ENCODE results near the gene MCF2L2. TPM values are rescaled to one million over a fixed set of nuclear protein-coding genes. Genes with fewer than 3 reads are reported as not detected.

The MCF2L2 gene
- total and polyA plus RNA-seq, 2 donors (not counting 3 experiments of a cell fraction or from before 2014, with no cell fraction given), result 0.15 to 1.1 TPM

DNA sequence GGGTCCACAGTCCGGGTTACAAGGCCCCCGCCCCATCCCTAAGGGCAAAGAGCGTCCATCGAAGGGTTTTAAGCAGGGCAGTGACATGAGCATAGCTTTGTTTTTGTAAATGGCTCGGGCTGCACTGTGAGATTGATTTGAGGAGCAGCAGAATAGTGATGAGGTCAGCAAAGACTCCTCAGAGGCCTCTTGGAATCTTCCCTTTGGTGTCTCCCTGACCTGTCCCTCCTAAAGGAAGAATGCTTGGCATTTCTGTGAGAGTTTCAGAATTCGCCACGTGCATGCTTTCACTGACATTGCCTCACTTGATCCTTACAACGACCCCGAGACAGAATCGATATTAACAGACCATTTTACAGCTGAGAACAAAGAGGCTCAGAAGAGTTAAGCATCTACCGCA, 286.2 kb downstream of the MCF2L2 start:
- no peak for FAIRE-seq
- no TSS peak for BruUV-seq (replicated peaks)
- H3K27ac ChIP-seq (ENCODE audit: insufficient read depth, low read depth, low read length), result no peak overlapping the region
- H3K9me1 ChIP-seq (replicated peaks; ENCODE audit: control insufficient read depth, extremely low read depth, insufficient read depth, low read length), result no peaks in the 10 kb centered on the region
- peaks cover 0 to 5% of the 10 kb centered on the region in 2 experiments for H3K27me3 ChIP-seq (ENCODE audit: control insufficient read depth in 2 of 2, insufficient read depth in 2 of 2, low read length in 2 of 2)
- no peak for DNase-seq (ENCODE audit: low read depth, low spot score)
- intact Hi-C loops (cut with micrococcal nuclease) (no loop called here), dilution Hi-C loops (cut with MboI; ENCODE audit: extremely low pct_ligation_motif_present, low sequenced_read_pairs) (no loop called here)
- no peak overlapping the region for H3K4me3 ChIP-seq (replicated peaks in 1 of 3; ENCODE audit: insufficient read depth in 1 of 3, low read depth in 1 of 3, low read length in 3 of 3)
- no peaks in the 10 kb centered on the region for H4K20me1 ChIP-seq (replicated peaks; ENCODE audit: control insufficient read depth, extremely low read depth, insufficient read depth, low read length)
- no peak overlapping the region for H2AFZ ChIP-seq (ENCODE audit: low read depth, low read length)
- ChIA-PET POLR2A (no interaction called here), CTCF (interaction anchor here (1.1 to 2.5 kb wide), 3 partner anchors 37 to 240 kb away, joined by 4 to 7 read pairs (median 4); no protein-coding TSS in a partner anchor)
- H3K9ac ChIP-seq (replicated peaks; ENCODE audit: extremely low read depth, insufficient read depth, low read length), result no peak overlapping the region
- H3K9me3 ChIP-seq (replicated peaks; ENCODE audit: control insufficient read depth, insufficient read depth, low read length), result no peaks in the 10 kb centered on the region
- TF ChIP-seq POLR2AphosphoS5 (IDR thresholded peaks at IDR 0.05; ENCODE audit: insufficient read depth, low read depth, low read length), result no peak
- no peak for TF ChIP-seq JUN (IDR thresholded peaks at IDR 0.05; ENCODE audit: borderline replicate concordance, insufficient read depth, insufficient read length, low read depth)
- no peak for TF ChIP-seq POLR2A (IDR thresholded peaks at IDR 0.05; ENCODE audit: low read depth, low read length)
- no peak for TF ChIP-seq GATA2 (IDR thresholded peaks at IDR 0.05; ENCODE audit: insufficient read depth, insufficient read length, low read depth, low read length)
- H3K36me3 ChIP-seq (ENCODE audit: control insufficient read depth in 2 of 2, extremely low read depth in 1 of 2, insufficient read depth in 2 of 2, low read length in 2 of 2), result no peaks in the 10 kb centered on the region
- no peaks in the 10 kb centered on the region for H3K79me2 ChIP-seq (ENCODE audit: control insufficient read depth, insufficient read depth, low read length)
- no peak overlapping the region for H3K4me2 ChIP-seq (ENCODE audit: insufficient read depth, low read length)
- no peaks in the 10 kb centered on the region for H3K4me1 ChIP-seq (ENCODE audit: control insufficient read depth, extremely low read depth, insufficient read depth, low read length)

DNA sequence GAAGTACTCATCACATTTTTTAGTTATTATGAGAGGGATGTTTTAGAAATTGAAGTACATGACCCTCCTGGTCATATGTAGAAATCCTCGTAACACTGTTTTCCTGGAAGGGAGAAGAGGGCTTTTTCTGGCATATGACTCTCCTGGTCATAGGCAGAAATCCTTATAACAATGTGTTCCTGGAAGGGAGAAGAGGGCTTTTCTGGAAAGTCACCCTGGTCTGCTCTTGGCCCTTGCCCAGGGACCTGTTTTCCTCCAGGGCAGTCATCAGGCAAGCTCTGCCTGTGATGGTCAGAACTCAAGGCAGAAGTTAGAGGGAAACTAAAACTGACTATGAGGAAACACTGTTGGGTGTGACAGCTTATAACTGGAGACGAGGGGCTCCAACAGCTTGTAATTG, 293.6 kb downstream of the MCF2L2 start:
- H3K4me3 ChIP-seq (replicated peaks in 1 of 3; ENCODE audit: insufficient read depth in 1 of 3, low read depth in 1 of 3, low read length in 3 of 3), result no peak overlapping the region
- no peaks in the 10 kb centered on the region for H3K27me3 ChIP-seq (ENCODE audit: control insufficient read depth in 2 of 2, insufficient read depth in 2 of 2, low read length in 2 of 2)
- intact Hi-C loops (cut with micrococcal nuclease), result no loop called here
- ChIA-PET CTCF (interaction anchor here (0.9 to 1.4 kb wide), 3 partner anchors 12 to 44 kb away, joined by 3 read pairs; no protein-coding TSS in a partner anchor), POLR2A (no interaction called here)
- no peaks in the 10 kb centered on the region for H3K36me3 ChIP-seq (ENCODE audit: control insufficient read depth in 2 of 2, extremely low read depth in 1 of 2, insufficient read depth in 2 of 2, low read length in 2 of 2)
- no peak overlapping the region for H2AFZ ChIP-seq (ENCODE audit: low read depth, low read length)
- no peak for DNase-seq (ENCODE audit: low read depth, low spot score)
- H3K4me2 ChIP-seq (ENCODE audit: insufficient read depth, low read length), result no peak overlapping the region
- peaks cover 24% of the 10 kb centered on the region for H3K4me1 ChIP-seq (ENCODE audit: control insufficient read depth, extremely low read depth, insufficient read depth, low read length)
- FAIRE-seq, result no peak
- no TSS peak for BruUV-seq (replicated peaks)
- H3K9me3 ChIP-seq (replicated peaks; ENCODE audit: control insufficient read depth, insufficient read depth, low read length), result no peaks in the 10 kb centered on the region
- H4K20me1 ChIP-seq (replicated peaks; ENCODE audit: control insufficient read depth, extremely low read depth, insufficient read depth, low read length), result no peaks in the 10 kb centered on the region
- no peaks in the 10 kb centered on the region for H3K79me2 ChIP-seq (ENCODE audit: control insufficient read depth, insufficient read depth, low read length)
- TF ChIP-seq GATA2 (IDR thresholded peaks at IDR 0.05; ENCODE audit: insufficient read depth, insufficient read length, low read depth, low read length) (no peak), EZH2 (IDR thresholded peaks at IDR 0.05; ENCODE audit: borderline replicate concordance, low read depth, low read length, severe bottlenecking) (no peak), CTCF (IDR thresholded peaks at IDR 0.05; ENCODE audit: extremely low read depth in 1 of 2, insufficient read depth in 1 of 2, low read depth in 1 of 2, low read length in 2 of 2) (no peak), POLR2A (IDR thresholded peaks at IDR 0.05; ENCODE audit: low read depth, low read length) (no peak), MYC (IDR thresholded peaks at IDR 0.05; ENCODE audit: low read depth, low read length) (no peak), POLR2AphosphoS5 (IDR thresholded peaks at IDR 0.05; ENCODE audit: insufficient read depth, low read depth, low read length) (no peak), FOS (IDR thresholded peaks at IDR 0.05; ENCODE audit: borderline replicate concordance, insufficient read depth, low read length) (no peak), JUN (IDR thresholded peaks at IDR 0.05; ENCODE audit: borderline replicate concordance, insufficient read depth, insufficient read length, low read depth) (no peak)
- TF ChIP-seq, protein P1, sequence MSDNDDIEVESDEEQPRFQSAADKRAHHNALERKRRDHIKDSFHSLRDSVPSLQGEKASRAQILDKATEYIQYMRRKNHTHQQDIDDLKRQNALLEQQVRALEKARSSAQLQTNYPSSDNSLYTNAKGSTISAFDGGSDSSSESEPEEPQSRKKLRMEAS (IDR thresholded peaks at IDR 0.05; ENCODE audit: insufficient read depth, insufficient read length), result no peak
- no peaks in the 10 kb centered on the region for H3K9me1 ChIP-seq (replicated peaks; ENCODE audit: control insufficient read depth, extremely low read depth, insufficient read depth, low read length)
- dilution Hi-C loops (cut with MboI; ENCODE audit: extremely low pct_ligation_motif_present, low sequenced_read_pairs), result no loop called here
- no peak overlapping the region for H3K9ac ChIP-seq (replicated peaks; ENCODE audit: extremely low read depth, insufficient read depth, low read length)
- H3K27ac ChIP-seq (ENCODE audit: insufficient read depth, low read depth, low read length), result no peak overlapping the region
